GM12864 (cell line): Measurements from ENCODE around the gene PCGF3.
A peak's percentile ranks its signal among the peaks of the same experiment; 100 is the strongest.

Experiments used
- DNase-seq: peaks from one replicate; pipeline ENCODE4 v3.0.0-alpha.2; 2011; ENCODE audit warnings: low read depth
- H3K4me3 ChIP-seq: 2 replicates; pipeline ENCODE4 v1.5.1; 2011; ENCODE audit warnings: mild to moderate bottlenecking, low read depth, low read length, control low read depth
- CTCF ChIP-seq: IDR thresholded peaks from 2 replicates; pipeline ENCODE4 v1.5.1; 2011; ENCODE audit warnings: low read depth, mild to moderate bottlenecking, moderate library complexity, low read length, control low read depth, inconsistent platforms; ENCODE audit errors: missing control alignments

PCGF3 gene

GRCh38 chr4:705278-706082 is at the start of gene PCGF3:
Gene PCGF3 (plus strand): TSS chr4:705832. CDS start chr4:733681, 27,849 bp downstream.
- DNase-seq = peak; percentile 61
- H3K4me3 ChIP-seq = peak within 1 kb of the TSS; percentile 98
- TF ChIP-seq CTCF = no peak

GRCh38 chr4:656436-657337 is 48.9 kb upstream of the PCGF3 start:
- DNase-seq = no peak
- TF ChIP-seq CTCF = no peak
- H3K4me3 ChIP-seq = no peak overlapping the region

GRCh38 chr4:657338-657833 is 48.2 kb upstream of the PCGF3 start:
- H3K4me3 ChIP-seq = no peak overlapping the region
- no peak for DNase-seq
- no peak for TF ChIP-seq CTCF

- DNase-seq = no peak
- TF ChIP-seq CTCF = no peak
- H3K4me3 ChIP-seq = no peak overlapping the region
Measured at GRCh38 chr4:657834-658667, 47.6 kb upstream of the PCGF3 start.

GRCh38 chr4:658681-659667 is 46.7 kb upstream of the PCGF3 start:
- no peak for DNase-seq
- H3K4me3 ChIP-seq = no peak overlapping the region
- no peak for TF ChIP-seq CTCF
